Testis (tissue), 5 donors: Measurements from ENCODE around the gene VSIG2. TPM values are rescaled to one million over a fixed set of nuclear protein-coding genes. Genes with fewer than 3 reads are reported as not detected.
A peak's percentile ranks its signal among the peaks of the same experiment; 100 is the strongest.

Source experiments
- DNase-seq: peaks from one replicate; pipeline ENCODE4 v3.0.0-alpha.2; 2019
- H3K27ac ChIP-seq, 2 donors: fragments of 200-600 bp; sonication (generic); one replicate each; pipeline ENCODE4 v1.5.1; 2019
- H3K27me3 ChIP-seq: fragments of 200-600 bp; sonication (generic); one replicate; pipeline ENCODE4 v1.5.1; 2019
- H3K36me3 ChIP-seq: fragments of 200-600 bp; sonication (generic); one replicate; pipeline ENCODE4 v1.5.1; 2017; ENCODE audit warnings: low read depth; ENCODE audit errors: missing control alignments
- H3K4me1 ChIP-seq: fragments of 200-600 bp; sonication (generic); one replicate; pipeline ENCODE4 v1.5.1; 2019
- H3K4me3 ChIP-seq, 2 donors: fragments of 200-600 bp; sonication (generic); one replicate each; pipeline ENCODE4 v1.5.1; 2017 to 2019
- H3K9me3 ChIP-seq: fragments of 200-600 bp; sonication (generic); one replicate; pipeline ENCODE4 v1.5.1; 2017
- CTCF ChIP-seq, 3 experiments: fragments of 450-650 bp in 2 of 3; fragments of 200-600 bp in 1 of 3; sonication (generic) in 1 of 3; IDR thresholded peaks; one replicate each; pipeline ENCODE4 v1.5.1; 2016 to 2019; ENCODE audit warnings: antibody characterized with exemption in 3 of 3, mild to moderate bottlenecking in 2 of 3, moderate library complexity in 1 of 3
- POLR2A ChIP-seq: fragments of 450-650 bp; IDR thresholded peaks from one replicate; pipeline ENCODE4 v1.6.1; 2017; ENCODE audit warnings: antibody characterized with exemption, mild to moderate bottlenecking, moderate library complexity
- WGBS, 2 donors: methylation state at CpG; one replicate each; pipeline ENCODE4 v1.1.5; 2018; 5-methylcytosine and 5-hydroxymethylcytosine counted together
- intact Hi-C: fragments of 100-400 bp; cut with DNase I; formaldehyde crosslinking; loops from one replicate; pipeline ENCODE4 v1.15.1; 2023; ENCODE audit warnings: low total_unique reads
- long read RNA-seq, 2 donors: transcript quantifications; one replicate each; lab custom pipeline, GENCODE V29; 2026
- polyA plus RNA-seq: library from polyadenylated mRNA; stranded (reverse); fragments of 350-450 nt; fragmentation: Illumina TruSeq; extraction: RNeasy Lipid Tissue Mini Kit (QIAGEN cat#74804); gene quantifications from one replicate; pipeline ENCODE4 v1.2.3, GENCODE V29; 2014; ENCODE audit warnings: low read depth, low replicate concordance; ENCODE audit not compliant: insufficient read depth
- total RNA-seq, 2 donors: library from RNA; depleted of rRNA; stranded (reverse); fragments of >200 nt; gene quantifications; one replicate each; pipeline ENCODE4 v1.2.3, GENCODE V29; 2016

VSIG2 gene
- total RNA-seq (1 to 10 TPM in 1 of 2 donors, under 1 TPM in 1; 0.74 to 1.3 TPM), polyA plus RNA-seq (4.4 TPM)
- long read RNA-seq, donor 1, partial matches to known transcripts: 0 of 3 reads
- long read RNA-seq, donor 1, other reads (novel, unspliced or antisense): 0 of 3 reads
- long read RNA-seq, donor 2, partial matches to known transcripts: 0 of 1 reads
- long read RNA-seq, donor 2, other reads (novel, unspliced or antisense): 0 of 1 reads

DNA sequence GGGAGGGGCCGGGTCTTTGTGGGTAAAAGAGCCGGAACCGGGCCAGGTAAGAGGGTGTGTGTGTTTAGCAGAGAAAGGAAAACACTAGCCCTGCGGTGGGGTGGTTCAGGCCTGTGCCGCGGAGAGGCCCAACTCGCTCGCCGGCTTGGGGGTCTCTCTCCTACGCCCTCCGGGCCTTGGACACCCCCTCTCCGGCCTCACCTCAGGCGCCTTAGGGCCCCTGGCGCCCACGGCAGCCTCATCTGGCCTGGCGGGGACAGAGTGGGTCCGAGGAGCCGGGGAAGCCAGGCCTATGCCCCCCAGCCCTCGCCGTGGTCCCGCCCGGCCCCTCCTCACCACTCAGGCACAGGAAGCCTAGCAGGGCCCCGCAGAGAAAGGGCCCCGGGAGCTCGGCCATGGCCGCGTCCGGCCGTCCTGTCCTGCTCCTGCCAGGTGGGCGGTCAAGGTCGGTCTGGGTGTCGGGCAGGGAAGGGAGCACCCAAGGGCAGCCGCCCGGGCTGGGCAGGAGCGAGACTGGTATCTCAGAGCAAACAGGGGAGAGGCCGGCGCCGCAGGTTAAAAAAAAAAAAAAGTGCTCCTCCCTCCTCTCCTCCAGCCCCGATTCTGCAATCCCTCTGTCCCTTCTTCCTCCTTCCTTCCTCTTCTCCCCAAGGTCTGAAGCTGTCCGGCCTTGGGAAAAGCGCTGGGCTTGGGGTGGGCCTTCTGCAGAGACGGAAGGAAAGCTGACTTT, at the start of gene VSIG2:
VSIG2 (minus strand) TSS at position 515 of the 730 bp plus-strand sequence; CDS start at position 397, 118 bp downstream.
- H3K4me3 ChIP-seq: peak within 1 kb of the TSS in 1 of 2 donors; percentile 43
- no peak for DNase-seq
- H3K9me3 ChIP-seq: no peaks in the 10 kb centered on the region
- 14 to 18% methylated on average over 19 to 41 of the region's 42 CpGs for WGBS, 2 donors
- intact Hi-C loops: no loop called here
- no peaks in the 10 kb centered on the region for H3K36me3 ChIP-seq
- peaks cover 5% of the 10 kb centered on the region for H3K4me1 ChIP-seq
- no peak within 1 kb of the TSS for H3K27ac ChIP-seq
- TF ChIP-seq CTCF (IDR thresholded peaks at IDR 0.05) (no peak), POLR2A (no peak)
- no peaks in the 10 kb centered on the region for H3K27me3 ChIP-seq

- no peak for DNase-seq
- Histone ChIP-seq H3K4me1 (peaks cover 9% of the 10 kb centered on the region), H3K4me3 (peak overlapping the region; percentile 91 to 98), H3K27ac (peak overlapping the region; percentile 95 to 99), H3K9me3 (no peaks in the 10 kb centered on the region), H3K36me3 (no peaks in the 10 kb centered on the region), H3K27me3 (no peaks in the 10 kb centered on the region)
- no peak for TF ChIP-seq POLR2A
- no peak for TF ChIP-seq CTCF (IDR thresholded peaks at IDR 0.05)
- WGBS, 2 donors: 1 to 2% methylated on average over 8 of the region's 8 CpGs
- intact Hi-C loops: no loop called here
These were observed 49.0 kb upstream of the VSIG2 start for GRCh38 chr11:124801014-124801413.

DNA sequence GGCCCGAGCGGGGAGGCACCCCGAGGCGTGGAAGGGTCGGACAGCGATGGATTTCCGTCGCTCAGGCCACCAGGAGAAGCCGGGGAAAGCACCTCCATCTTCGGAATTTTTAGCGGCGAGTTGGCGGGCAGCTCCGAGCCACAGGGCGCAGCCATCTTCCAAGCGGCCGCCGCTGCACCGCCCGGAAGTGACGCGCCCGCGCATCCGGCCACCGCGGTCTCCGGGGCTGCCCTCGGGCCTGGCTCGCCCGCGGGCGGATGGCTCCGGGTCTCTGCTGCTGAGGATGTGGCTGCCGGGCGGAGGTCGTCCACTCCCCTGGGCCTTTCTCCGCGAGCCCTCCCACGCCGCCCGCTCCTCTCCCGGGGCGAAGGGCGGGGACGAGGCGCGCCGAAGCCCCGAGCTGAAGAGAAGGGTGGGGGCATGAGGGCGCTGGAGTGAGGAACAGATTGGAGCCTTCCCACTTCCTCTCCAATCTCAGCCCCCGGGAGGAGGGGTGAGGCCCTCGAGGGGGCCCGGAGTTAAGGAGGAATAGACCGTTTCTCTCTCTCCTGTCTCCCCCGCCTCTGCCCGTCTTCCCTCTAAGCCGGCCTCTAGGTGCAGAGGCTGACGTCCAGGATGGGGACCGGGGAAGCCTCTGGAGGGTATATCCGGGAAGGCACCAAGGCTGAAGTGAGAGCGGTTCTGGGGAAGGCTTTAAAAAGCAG, 48.3 kb upstream of the VSIG2 start, which contains the start of gene MSANTD2:
MSANTD2 (minus strand) TSS at position 181 of the 704 bp plus-strand sequence; CDS start at position 155, 26 bp downstream.
- WGBS, 2 donors: 0% methylated on average over 3 to 29 of the region's 62 CpGs
- no peaks in the 10 kb centered on the region for H3K27me3 ChIP-seq
- peak within 1 kb of the TSS; percentile 91 to 98 for H3K4me3 ChIP-seq
- H3K27ac ChIP-seq: peak within 1 kb of the TSS; percentile 95 to 99
- DNase-seq: peak; percentile 87
- H3K9me3 ChIP-seq: no peaks in the 10 kb centered on the region
- TF ChIP-seq POLR2A: no peak
- TF ChIP-seq CTCF (IDR thresholded peaks at IDR 0.05): no peak
- H3K4me1 ChIP-seq: peaks cover 9% of the 10 kb centered on the region
- intact Hi-C loops: no loop called here
- no peaks in the 10 kb centered on the region for H3K36me3 ChIP-seq

- peak; percentile 52 for DNase-seq
- no peak for TF ChIP-seq CTCF (IDR thresholded peaks at IDR 0.05)
- TF ChIP-seq POLR2A: no peak
- intact Hi-C loops: no loop called here
These were observed 47.5 kb upstream of the VSIG2 start for GRCh38 chr11:124799348-124800225.

More at GRCh38 chr11:124799348-124800225, 47.5 kb upstream of the VSIG2 start:
- 0 to 2% methylated on average over 38 to 59 of the region's 83 CpGs for WGBS, 2 donors
- H3K27ac ChIP-seq: peak overlapping the region; percentile 95 to 99
- peak overlapping the region; percentile 91 to 98 for H3K4me3 ChIP-seq
- no peaks in the 10 kb centered on the region for H3K36me3 ChIP-seq
- H3K27me3 ChIP-seq: no peaks in the 10 kb centered on the region
- no peaks in the 10 kb centered on the region for H3K9me3 ChIP-seq
- H3K4me1 ChIP-seq: peaks cover 9% of the 10 kb centered on the region
